ENCODE data around the gene CSNK1E. TPM values are rescaled to one million over a fixed set of nuclear protein-coding genes. Genes with fewer than 3 reads are reported as not detected.

The CSNK1E gene
- total RNA-seq, 1 donor from 2014 or later, result 101 TPM

DNA sequence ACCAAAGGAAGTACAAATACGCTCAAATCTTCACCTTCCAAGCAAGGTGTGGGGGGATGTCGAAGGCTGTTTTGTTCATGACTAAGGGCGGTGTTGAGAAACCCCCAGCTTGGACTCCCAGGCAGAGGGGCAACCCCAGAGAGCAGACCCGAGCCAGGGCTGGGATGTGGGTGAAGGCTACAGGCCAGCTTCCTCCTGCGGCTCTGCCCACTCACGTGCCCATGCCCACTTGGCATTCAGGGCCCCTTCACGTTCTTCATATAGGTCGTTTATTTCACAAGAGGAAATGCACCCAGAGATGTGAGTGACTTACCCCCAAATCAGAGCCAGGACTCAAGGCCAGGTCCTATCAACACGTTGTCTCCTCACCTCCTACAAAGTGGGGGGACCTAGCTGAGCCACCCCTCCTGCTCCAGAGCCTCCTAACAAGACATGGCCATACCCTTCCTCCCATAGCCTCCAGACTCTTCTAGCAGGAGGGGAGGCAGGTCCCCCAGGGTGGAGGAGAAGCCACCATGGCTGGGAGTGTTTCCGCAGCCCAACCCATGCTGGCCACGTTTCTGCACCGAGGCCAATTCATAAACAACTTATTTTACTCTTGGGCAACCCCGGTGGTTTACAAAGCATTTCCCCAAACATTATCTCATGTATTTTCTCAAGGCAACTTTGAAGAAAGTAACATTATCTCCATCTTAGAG lies 66.4 kb downstream of the CSNK1E start:
- DNase-seq (ENCODE audit: low read depth in 2 of 2), result no peak

DNA sequence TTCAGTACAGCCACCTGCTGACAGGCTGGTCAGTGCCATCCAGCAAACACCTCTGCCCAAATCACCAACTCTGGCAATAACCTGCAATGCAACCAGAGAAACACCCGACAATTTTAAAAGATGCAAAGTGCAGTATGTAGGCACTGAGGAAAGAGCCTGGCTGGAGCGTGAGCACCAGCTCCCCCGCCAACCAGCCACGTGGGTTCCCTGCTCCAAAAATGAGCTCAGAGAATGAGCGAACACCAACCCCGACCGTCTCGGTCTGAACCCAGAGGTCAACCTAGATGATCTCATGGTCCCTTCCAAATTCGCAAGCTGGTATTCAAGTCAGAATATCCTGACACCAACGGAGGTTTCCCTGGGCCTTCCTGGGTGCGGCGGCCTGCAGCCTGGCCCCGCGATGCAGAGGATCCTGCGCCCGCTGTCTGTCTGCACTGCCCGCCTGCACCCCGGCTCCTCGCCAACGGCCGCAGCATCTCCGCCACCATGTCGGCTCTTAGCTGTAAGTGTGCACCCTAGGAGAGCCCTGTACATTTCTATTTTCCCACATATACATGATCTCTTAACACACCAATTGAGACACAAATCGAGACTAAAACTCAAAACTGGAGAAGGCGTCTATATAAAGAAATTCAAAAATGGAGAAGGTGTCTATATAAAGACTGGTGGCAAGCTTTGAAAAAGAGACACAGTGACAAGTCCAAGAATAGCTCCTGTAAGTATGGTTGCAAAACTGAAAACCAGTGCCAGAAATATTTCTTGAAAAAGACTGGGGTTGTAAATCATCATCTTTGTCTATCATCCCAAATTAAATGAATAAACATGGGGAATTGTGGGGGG lies 67.2 kb downstream of the CSNK1E start:
- no peak for DNase-seq (ENCODE audit: low read depth in 2 of 2)

DNA sequence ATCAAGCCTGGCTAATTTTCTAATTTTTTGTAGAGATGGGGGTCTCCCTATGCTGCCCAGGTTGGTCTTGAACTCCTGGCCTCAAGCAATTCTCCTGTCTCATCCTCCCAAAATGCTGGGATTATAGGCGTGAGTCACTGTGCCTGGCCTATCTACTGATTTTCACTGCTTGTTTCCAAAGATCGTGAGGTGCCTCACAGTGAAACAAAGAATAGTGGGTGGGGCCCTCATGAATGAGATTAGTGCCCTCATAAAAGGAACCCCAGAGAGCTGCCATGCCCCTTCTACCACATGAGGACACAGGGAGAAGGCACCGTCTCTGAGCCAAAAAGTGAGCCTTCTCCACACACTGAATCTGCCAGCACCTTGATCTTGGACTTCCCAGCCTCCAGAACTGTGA lies 67.9 kb downstream of the CSNK1E start:
- DNase-seq (ENCODE audit: low read depth in 2 of 2), result no peak

DNA sequence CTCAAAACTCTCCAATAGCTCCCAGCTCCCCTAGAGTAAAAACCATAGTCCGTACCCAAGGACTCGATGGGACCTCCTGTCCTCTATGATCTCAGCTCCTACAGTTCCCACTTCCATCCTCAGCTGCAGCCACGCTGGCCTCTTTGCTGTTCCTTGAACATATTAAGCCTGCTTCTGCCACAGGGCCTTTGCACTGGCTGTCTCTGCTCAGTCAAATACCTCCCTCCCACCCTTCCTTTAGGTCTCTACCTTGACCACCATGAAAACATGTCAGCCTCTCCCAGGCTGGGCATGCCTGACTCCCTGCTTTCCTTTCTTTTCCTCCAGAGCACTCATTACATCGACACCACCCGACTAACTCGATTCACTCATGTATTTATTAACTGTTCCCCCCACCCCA lies 69.0 kb downstream of the CSNK1E start:
- no peak for DNase-seq (ENCODE audit: low read depth in 2 of 2)

DNA sequence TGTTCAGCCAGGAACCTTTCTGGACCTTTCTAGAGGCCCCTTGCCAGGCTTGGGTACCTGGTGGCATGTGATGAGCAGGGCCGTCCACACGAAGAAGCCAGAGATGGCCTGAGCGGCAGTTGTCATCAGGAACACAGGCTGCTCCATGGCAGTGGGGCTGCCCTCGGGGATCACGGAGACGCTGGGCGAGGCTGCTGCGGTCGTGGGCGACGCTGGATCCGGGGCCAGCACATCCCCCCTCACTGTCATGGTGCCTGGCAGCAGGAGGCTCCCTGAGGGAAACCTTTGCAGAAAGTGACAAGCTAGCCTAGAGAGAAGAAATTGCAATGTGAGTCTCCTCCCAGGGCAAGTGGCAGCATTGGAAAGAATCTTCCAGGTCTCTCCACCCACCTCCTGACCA lies 69.5 kb downstream of the CSNK1E start:
- DNase-seq (ENCODE audit: low read depth in 2 of 2), result no peak

DNA sequence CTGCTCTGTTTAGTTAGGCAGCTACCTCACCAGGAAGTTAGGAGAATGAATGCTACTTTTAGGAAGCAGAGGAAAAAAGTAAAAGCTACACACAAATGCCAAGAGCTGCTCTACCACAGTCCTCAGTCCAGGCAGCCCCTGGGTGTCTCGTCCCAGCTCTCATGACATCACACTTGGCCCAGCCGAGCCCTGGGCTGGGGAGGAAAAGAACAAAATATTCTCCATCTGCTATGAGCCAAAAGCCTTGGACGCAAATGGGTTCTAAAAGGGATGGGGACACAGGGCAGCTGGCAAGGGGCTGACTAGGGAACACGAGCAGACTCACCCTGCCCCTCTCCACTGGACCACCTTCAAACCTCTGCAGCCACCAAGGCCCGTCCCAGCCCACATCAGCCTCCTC lies 70.5 kb downstream of the CSNK1E start:
- DNase-seq (ENCODE audit: low read depth in 2 of 2), result no peak

DNA sequence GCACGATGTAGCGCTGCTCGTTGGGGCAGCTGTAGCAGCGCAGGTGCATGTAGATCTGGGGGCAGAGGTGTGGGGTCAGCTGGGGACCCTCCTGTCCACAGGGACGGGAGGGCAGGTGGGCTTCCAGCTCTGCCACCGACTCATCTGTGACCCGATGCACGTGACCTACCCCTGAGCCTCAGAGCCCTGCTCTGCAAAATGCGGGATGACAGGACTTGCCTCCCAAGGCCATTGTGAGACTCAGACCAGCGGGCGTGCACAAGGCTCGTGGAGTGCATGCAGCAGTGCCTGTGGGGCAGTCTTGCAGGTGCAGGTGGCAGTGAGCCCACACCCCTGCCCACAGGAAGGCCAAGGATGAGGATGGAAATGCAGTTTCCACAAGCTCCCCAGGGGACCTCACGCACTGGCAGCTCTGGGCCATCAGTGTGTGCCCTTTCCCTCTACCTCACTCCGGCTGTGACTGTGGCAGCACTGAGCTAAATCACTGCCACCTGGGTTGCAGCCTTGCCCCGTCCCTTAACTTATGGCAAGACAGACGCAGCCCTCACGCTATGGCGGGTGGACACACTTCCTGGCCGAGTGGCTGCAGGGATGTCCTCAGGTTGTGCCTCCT lies 71.1 kb downstream of the CSNK1E start:
- no peak for DNase-seq (ENCODE audit: low read depth in 2 of 2)

DNA sequence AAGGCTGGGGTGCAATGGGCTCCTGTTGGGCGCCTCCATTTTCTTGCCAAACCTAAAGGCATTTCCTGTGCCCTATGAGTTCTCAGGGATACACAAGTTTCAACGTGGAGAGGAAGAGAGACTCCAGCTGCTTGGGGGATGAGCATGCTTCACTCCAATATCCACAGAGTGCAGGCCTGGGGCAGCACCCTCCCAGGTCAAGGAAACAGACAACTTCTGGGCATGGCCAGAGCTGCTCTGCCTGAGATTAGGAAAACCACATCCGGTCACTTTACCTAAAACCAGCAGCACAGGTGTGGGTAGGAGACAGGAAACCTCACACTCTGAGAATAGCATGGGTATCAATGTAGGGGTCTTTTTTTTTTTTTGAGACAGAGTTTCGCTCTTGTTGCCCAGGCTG lies 73.1 kb downstream of the CSNK1E start:
- no peak for DNase-seq (ENCODE audit: low read depth in 2 of 2)

DNA sequence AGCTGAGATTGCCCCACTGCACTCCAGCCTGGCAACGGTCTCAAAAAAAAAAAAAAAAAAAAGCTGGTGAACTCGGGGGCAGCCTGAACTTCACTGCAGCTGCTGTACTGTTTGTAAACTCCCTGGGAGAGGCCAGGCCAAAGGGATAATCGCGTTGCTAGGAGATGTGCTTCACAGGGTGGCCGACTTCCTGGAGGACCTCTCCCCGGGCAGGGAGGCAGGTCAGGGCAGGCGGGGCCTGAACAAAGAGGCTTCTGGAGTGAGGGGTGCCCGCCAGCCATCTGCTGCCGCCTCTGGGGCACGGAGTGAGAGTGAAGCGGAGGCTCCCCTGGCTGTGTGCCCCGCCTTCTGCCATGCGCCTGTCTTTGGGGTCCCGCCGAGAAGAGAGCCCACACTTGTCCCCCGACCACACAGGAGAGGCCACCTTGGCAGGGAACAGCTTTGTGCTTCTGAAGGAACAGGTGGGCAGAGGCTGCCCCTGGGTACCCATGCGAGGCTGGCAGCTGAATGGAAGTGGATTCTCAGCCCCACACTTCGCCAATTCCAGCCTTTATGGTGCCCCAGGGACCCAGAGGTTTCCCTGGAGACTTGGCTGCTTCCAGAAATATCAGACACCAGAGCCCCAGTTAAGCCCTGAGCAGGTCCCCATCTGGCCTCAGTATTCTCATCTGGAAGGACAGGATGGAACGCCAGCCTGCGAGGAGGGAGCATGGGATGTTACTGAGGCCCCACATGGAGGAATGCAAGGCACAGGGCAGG lies 74.0 kb downstream of the CSNK1E start:
- peak in 1 of 2 donors; percentile 47 for DNase-seq (ENCODE audit: low read depth in 2 of 2)

DNA sequence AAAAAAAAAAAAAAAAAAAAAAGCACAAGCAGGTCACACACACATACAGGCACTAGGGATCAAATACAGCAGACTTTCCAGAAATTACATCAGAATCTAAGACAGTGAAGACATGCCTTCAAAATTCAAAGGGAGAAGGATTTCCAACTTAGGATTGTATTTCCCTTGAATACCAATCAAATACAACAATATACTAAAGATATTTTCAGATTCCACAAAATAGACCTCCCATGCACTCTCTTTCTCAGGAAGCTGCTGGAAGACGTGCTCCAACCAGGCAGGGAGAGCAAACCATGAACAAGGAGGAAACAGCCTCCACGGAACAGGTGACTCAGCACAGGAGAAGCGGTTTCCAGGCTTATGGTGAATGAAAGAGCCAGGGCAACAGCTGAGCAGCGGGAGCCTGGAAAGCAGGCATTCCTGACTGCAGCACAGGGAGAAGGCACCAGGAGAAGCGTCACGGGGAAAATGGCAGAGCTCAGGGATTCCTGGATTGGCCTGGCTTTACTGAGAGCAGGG lies 76.4 kb downstream of the CSNK1E start:
- DNase-seq (ENCODE audit: low read depth in 2 of 2), result peak; percentile 80 to 93

Other genes starting within 250 kb of the CSNK1E start
- under 0.01 and 0.20 TPM in 2 replicates for gene SLC16A8, start 233.2 kb downstream of the CSNK1E start, total RNA-seq
- under 0.01 TPM in 2 replicates for gene BAIAP2L2, start 206.7 kb downstream of the CSNK1E start, total RNA-seq
- 1.3 and 4.8 TPM in 2 replicates for gene PLA2G6, start 135.6 kb downstream of the CSNK1E start, total RNA-seq
- 41.0 and 262 TPM in 2 replicates for gene MAFF, start 115.4 kb downstream of the CSNK1E start, total RNA-seq
- gene TMEM184B, start 44.4 kb downstream of the CSNK1E start, total RNA-seq, result 26.0 and 26.2 TPM in 2 replicates
- under 0.01 TPM in 1 of 2 replicates, not detected in the other for gene KCNJ4, start 137.8 kb upstream of the CSNK1E start, total RNA-seq
- gene KDELR3, start 150.7 kb upstream of the CSNK1E start, total RNA-seq, result 15.7 and 23.5 TPM in 2 replicates
- 267 and 371 TPM in 2 replicates for gene DDX17, start 188.9 kb upstream of the CSNK1E start, total RNA-seq